B cell (primary cell): ENCODE measurements around the gene CFAP65.
A peak's percentile ranks its signal among the peaks of the same experiment; 100 is the strongest.

ENCODE experiments used
- EZH2 ChIP-seq: IDR thresholded peaks from 2 replicates; pipeline ENCODE4 v1.6.1; 2012; ENCODE audit warnings: borderline replicate concordance, low read depth, mild to moderate bottlenecking, moderate library complexity, low read length; ENCODE audit not compliant: insufficient read depth, poor library complexity, severe bottlenecking
- TF ChIP-seq, protein P1 (sequence below): fragments of 200-600 bp; IDR thresholded peaks from one replicate; pipeline ENCODE4 v1.8.0; 2022; ENCODE audit warnings: antibody characterized with exemption, mild to moderate bottlenecking

DNA sequence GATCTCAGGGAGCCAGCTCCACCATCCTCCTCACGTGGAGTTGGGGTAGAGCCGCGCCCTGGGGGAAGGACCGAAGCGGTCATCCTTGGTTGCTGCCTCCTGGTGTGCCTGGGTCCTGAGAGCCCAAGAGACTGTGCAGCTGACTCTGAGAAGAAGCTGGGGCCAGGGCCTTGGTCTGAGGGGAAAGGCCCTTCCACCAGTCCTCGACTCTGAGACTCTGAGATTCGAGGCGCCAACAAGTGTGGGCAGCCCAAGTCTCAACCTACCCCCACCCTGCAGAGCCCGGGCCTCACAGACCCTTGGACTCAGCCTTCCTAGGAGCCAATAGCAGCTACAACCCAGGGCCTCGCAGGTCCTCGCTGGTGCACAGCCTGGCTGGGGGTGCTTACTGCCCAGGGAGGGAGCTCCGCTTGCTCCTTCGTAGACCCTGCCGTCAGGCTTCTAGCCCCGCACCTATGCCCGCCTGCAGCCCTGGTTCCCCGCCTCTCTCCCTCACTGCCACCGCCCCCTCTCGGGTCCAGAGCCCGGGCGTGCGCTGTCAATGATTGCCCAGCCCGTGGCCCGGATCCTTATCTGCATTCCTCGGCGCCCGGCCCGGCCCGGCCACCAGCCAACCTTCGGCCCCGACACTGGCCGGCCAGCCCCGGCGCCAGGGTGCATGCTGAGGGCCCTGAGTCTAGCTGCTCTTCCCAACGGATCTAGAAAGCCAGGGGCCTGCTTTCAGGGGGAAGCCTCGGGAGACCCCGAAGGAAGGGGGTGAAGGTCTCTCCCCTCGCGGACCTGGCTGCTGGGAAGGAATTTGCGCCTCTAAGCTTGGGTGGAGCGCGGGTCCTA, 17.4 kb upstream of the CFAP65 start:
- TF ChIP-seq, protein P1, sequence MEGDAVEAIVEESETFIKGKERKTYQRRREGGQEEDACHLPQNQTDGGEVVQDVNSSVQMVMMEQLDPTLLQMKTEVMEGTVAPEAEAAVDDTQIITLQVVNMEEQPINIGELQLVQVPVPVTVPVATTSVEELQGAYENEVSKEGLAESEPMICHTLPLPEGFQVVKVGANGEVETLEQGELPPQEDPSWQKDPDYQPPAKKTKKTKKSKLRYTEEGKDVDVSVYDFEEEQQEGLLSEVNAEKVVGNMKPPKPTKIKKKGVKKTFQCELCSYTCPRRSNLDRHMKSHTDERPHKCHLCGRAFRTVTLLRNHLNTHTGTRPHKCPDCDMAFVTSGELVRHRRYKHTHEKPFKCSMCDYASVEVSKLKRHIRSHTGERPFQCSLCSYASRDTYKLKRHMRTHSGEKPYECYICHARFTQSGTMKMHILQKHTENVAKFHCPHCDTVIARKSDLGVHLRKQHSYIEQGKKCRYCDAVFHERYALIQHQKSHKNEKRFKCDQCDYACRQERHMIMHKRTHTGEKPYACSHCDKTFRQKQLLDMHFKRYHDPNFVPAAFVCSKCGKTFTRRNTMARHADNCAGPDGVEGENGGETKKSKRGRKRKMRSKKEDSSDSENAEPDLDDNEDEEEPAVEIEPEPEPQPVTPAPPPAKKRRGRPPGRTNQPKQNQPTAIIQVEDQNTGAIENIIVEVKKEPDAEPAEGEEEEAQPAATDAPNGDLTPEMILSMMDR, result no peak
- peak; percentile 63 for TF ChIP-seq EZH2
